Renal cortical epithelial cell (primary cell): ENCODE data around the gene CAMK2A. TPM values are rescaled to one million over a fixed set of nuclear protein-coding genes. Genes with fewer than 3 reads are reported as not detected.
A peak's percentile ranks its signal among the peaks of the same experiment; 100 is the strongest.

ENCODE experiments used
- DNase-seq: peaks from one replicate; pipeline ENCODE4 v3.0.0-alpha.2; 2011; ENCODE audit warnings: low read depth
- total RNA-seq: library from RNA; depleted of rRNA; stranded (reverse); fragments of >200 nt; gene quantifications from 2 replicates; pipeline ENCODE4 v1.2.3, GENCODE V29; 2014

Gene CAMK2A
- total RNA-seq, 1 donor from 2014 or later = 0.15 TPM

- DNase-seq = no peak
These were observed 10.1 kb downstream of the CAMK2A start for GRCh38 chr5:150279330-150280020.

- DNase-seq = peak; percentile 76
These were observed 10.7 kb downstream of the CAMK2A start for GRCh38 chr5:150278916-150279315.

- DNase-seq = peak; percentile 44
These were observed 11.4 kb downstream of the CAMK2A start for GRCh38 chr5:150278046-150278730.

GRCh38 chr5:150277043-150277442 lies 12.5 kb downstream of the CAMK2A start:
- DNase-seq = no peak

GRCh38 chr5:150274811-150275210 lies 14.8 kb downstream of the CAMK2A start:
- DNase-seq = no peak

GRCh38 chr5:150272531-150272930 lies 17.0 kb downstream of the CAMK2A start:
- peak; percentile 37 for DNase-seq

- no peak for DNase-seq
These were observed 17.6 kb downstream of the CAMK2A start for GRCh38 chr5:150271923-150272322.

GRCh38 chr5:150271296-150271692 lies 18.3 kb downstream of the CAMK2A start:
- DNase-seq = no peak

GRCh38 chr5:150270541-150271295 lies 18.9 kb downstream of the CAMK2A start:
- no peak for DNase-seq

- peak; percentile 28 for DNase-seq
These were observed 22.7 kb downstream of the CAMK2A start for GRCh38 chr5:150266871-150267291.

GRCh38 chr5:150265870-150266383 lies 23.6 kb downstream of the CAMK2A start:
- DNase-seq = no peak

GRCh38 chr5:150264667-150265603 lies 24.6 kb downstream of the CAMK2A start:
- no peak for DNase-seq

GRCh38 chr5:150263801-150264621 lies 25.6 kb downstream of the CAMK2A start:
- DNase-seq = peak; percentile 93

GRCh38 chr5:150263375-150263775 lies 26.2 kb downstream of the CAMK2A start:
- no peak for DNase-seq

- no peak for DNase-seq
These were observed 27.1 kb downstream of the CAMK2A start for GRCh38 chr5:150262502-150262901.

GRCh38 chr5:150261231-150261630 lies 28.3 kb downstream of the CAMK2A start:
- peak; percentile 41 for DNase-seq

GRCh38 chr5:150258130-150258529 lies 31.4 kb downstream of the CAMK2A start:
- peak; percentile 18 for DNase-seq

- DNase-seq = no peak
These were observed 32.1 kb downstream of the CAMK2A start for GRCh38 chr5:150257424-150257823.

- no peak for DNase-seq
These were observed 33.0 kb downstream of the CAMK2A start for GRCh38 chr5:150256410-150257064.
